Measurements from ENCODE around the gene CENPO. TPM values are rescaled to one million over a fixed set of nuclear protein-coding genes. Genes with fewer than 3 reads are reported as not detected.

CENPO gene
- total RNA-seq, 1 donor from 2014 or later, result 28.8 TPM

- no peak overlapping the region for H3K4me3 Mint-ChIP-seq (ENCODE audit: low read depth)
- no peaks in the 10 kb centered on the region for H3K27me3 Mint-ChIP-seq
- H3K36me3 Mint-ChIP-seq (ENCODE audit: insufficient read depth), result peaks cover 1% of the 10 kb centered on the region
- no peaks in the 10 kb centered on the region for H3K9me3 Mint-ChIP-seq (ENCODE audit: low read depth)
- H3K4me1 Mint-ChIP-seq (ENCODE audit: low read depth), result no peaks in the 10 kb centered on the region
- no peak overlapping the region for H3K27ac Mint-ChIP-seq
- no peak for DNase-seq (ENCODE audit: low spot score, unreplicated experiment)
- no peak for TF ChIP-seq CTCF (IDR thresholded peaks at IDR 0.05; ENCODE audit: unreplicated experiment)
Observed at GRCh38 chr2:24855726-24856125, 62.5 kb downstream of the CENPO start.

GRCh38 chr2:24856791-24857211, 63.6 kb downstream of the CENPO start:
- Mint-ChIP-seq H3K36me3 (ENCODE audit: insufficient read depth) (no peaks in the 10 kb centered on the region), H3K27ac (no peak overlapping the region), H3K4me1 (ENCODE audit: low read depth) (no peaks in the 10 kb centered on the region), H3K9me3 (ENCODE audit: low read depth) (no peaks in the 10 kb centered on the region), H3K27me3 (no peaks in the 10 kb centered on the region), H3K4me3 (ENCODE audit: low read depth) (no peak overlapping the region)
- DNase-seq (ENCODE audit: low spot score, unreplicated experiment), result no peak
- no peak for TF ChIP-seq CTCF (IDR thresholded peaks at IDR 0.05; ENCODE audit: unreplicated experiment)

GRCh38 chr2:24857746-24858145, 64.5 kb downstream of the CENPO start:
- H3K4me3 Mint-ChIP-seq (ENCODE audit: low read depth), result no peak overlapping the region
- no peak for TF ChIP-seq CTCF (IDR thresholded peaks at IDR 0.05; ENCODE audit: unreplicated experiment)
- H3K27me3 Mint-ChIP-seq, result no peaks in the 10 kb centered on the region
- H3K9me3 Mint-ChIP-seq (ENCODE audit: low read depth), result no peaks in the 10 kb centered on the region
- H3K27ac Mint-ChIP-seq, result no peak overlapping the region
- no peak for DNase-seq (ENCODE audit: low spot score, unreplicated experiment)
- no peaks in the 10 kb centered on the region for H3K4me1 Mint-ChIP-seq (ENCODE audit: low read depth)
- H3K36me3 Mint-ChIP-seq (ENCODE audit: insufficient read depth), result no peaks in the 10 kb centered on the region

GRCh38 chr2:24858996-24859395, 65.8 kb downstream of the CENPO start:
- no peak for TF ChIP-seq CTCF (IDR thresholded peaks at IDR 0.05; ENCODE audit: unreplicated experiment)
- Mint-ChIP-seq H3K27me3 (no peaks in the 10 kb centered on the region), H3K4me3 (ENCODE audit: low read depth) (no peak overlapping the region), H3K4me1 (ENCODE audit: low read depth) (no peaks in the 10 kb centered on the region), H3K36me3 (ENCODE audit: insufficient read depth) (no peaks in the 10 kb centered on the region), H3K9me3 (ENCODE audit: low read depth) (no peaks in the 10 kb centered on the region), H3K27ac (peak overlapping the region; percentile 24)
- DNase-seq (ENCODE audit: low spot score, unreplicated experiment), result no peak

GRCh38 chr2:24859968-24860600, 66.9 kb downstream of the CENPO start:
- no peak overlapping the region for H3K27ac Mint-ChIP-seq
- no peaks in the 10 kb centered on the region for H3K9me3 Mint-ChIP-seq (ENCODE audit: low read depth)
- no peaks in the 10 kb centered on the region for H3K36me3 Mint-ChIP-seq (ENCODE audit: insufficient read depth)
- no peak for DNase-seq (ENCODE audit: low spot score, unreplicated experiment)
- no peak for TF ChIP-seq CTCF (IDR thresholded peaks at IDR 0.05; ENCODE audit: unreplicated experiment)
- no peak overlapping the region for H3K4me3 Mint-ChIP-seq (ENCODE audit: low read depth)
- no peaks in the 10 kb centered on the region for H3K4me1 Mint-ChIP-seq (ENCODE audit: low read depth)
- no peaks in the 10 kb centered on the region for H3K27me3 Mint-ChIP-seq

All from progenitor cell of endocrine pancreas (in vitro differentiated cells).